HCT116 (cell line): ENCODE results near the gene ARRDC2. TPM values are rescaled to one million over a fixed set of nuclear protein-coding genes. Genes with fewer than 3 reads are reported as not detected.

ENCODE experiments used
- ATAC-seq: fragments of 200-7000 bp; cut with Tn5 transposase; 2 replicates; pipeline ENCODE4 v1.9.1; 2020; ENCODE audit warnings: mild to moderate bottlenecking, moderate library complexity
- BruUV-seq: library from RNA; stranded (reverse); fragments of 400-500 nt; replicated peaks from 2 replicates; lab custom pipeline; 2021; lab: Mats Ljungman, UMichigan
- CTCF ChIA-PET: fragments of 300-600 bp; sonication (Branson Sonifier 250); formaldehyde crosslinking; loops from one replicate; lab custom pipeline; 2021; ENCODE audit warnings: antibody characterized with exemption; lab: Charles Lee
- POLR2A ChIA-PET: fragments of 300-600, 350-600 bp; sonication (Branson Sonifier 250); formaldehyde crosslinking; loops from one replicate; lab custom pipeline; 2021; ENCODE audit warnings: antibody characterized with exemption; lab: Charles Lee
- RAD21 ChIA-PET, 2 experiments: fragments of 300-600 bp; sonication (Branson Sonifier 250); formaldehyde crosslinking; loops; one replicate each; lab custom pipeline; 2023; ENCODE audit warnings: low total read pairs in 2 of 2; ENCODE audit not compliant: uncharacterized antibody in 2 of 2, unreplicated experiment in 2 of 2, low non-redundant PET in 1 of 2; lab: Charles Lee
- DNase-seq: peaks from one replicate; pipeline ENCODE4 v3.0.0-alpha.2; 2010; ENCODE audit warnings: low read depth, low spot score
- H2AFZ ChIP-seq: fragments of 200-600 bp; shearing (Covaris generic), sonication (generic); 2 replicates; pipeline ENCODE4 v1.6.1; 2017; ENCODE audit warnings: low read depth, mixed run types, mixed read lengths, antibody characterized with exemption, low read length; ENCODE audit not compliant: poor library complexity, severe bottlenecking
- H3K27ac ChIP-seq: 2 replicates; pipeline ENCODE4 v1.5.1; 2012; ENCODE audit warnings: low read depth, low read length
- H3K27me3 ChIP-seq: fragments of 200-600 bp; sonication (generic); 2 replicates; pipeline ENCODE4 v1.6.1; 2016; ENCODE audit warnings: mixed run types, low read length, mixed read lengths; ENCODE audit not compliant: insufficient read depth
- H3K36me3 ChIP-seq, 2 experiments: fragments of 200-500 bp in 1 of 2; fragments of 200-600 bp in 1 of 2; sonication (Bioruptor generic) in 1 of 2; sonication (generic) in 1 of 2; 2 replicates each; pipeline versions ENCODE4 v1.5.1 to v1.6.1; 2014 to 2016; ENCODE audit warnings: low read length in 2 of 2, inconsistent platforms in 1 of 2, mixed read lengths in 1 of 2, mixed run types in 1 of 2; ENCODE audit not compliant: insufficient read depth in 2 of 2, control insufficient read depth in 1 of 2
- H3K4me1 ChIP-seq, 2 experiments: fragments of 200-600 bp in 1 of 2; sonication (generic) in 1 of 2; 2 replicates each; pipeline versions ENCODE4 v1.5.1 to v1.6.1; 2012 to 2017; ENCODE audit warnings: low read length in 2 of 2, inconsistent platforms in 1 of 2, mild to moderate bottlenecking in 1 of 2, mixed read lengths in 1 of 2, mixed run types in 1 of 2, moderate library complexity in 1 of 2; ENCODE audit not compliant: insufficient read depth in 2 of 2, control insufficient read depth in 1 of 2
- H3K4me2 ChIP-seq: fragments of 200-600 bp; sonication (generic); 2 replicates; pipeline ENCODE4 v1.6.1; 2017; ENCODE audit warnings: mixed run types, low read length, mixed read lengths
- H3K4me3 ChIP-seq, 2 experiments: fragments of 200-600 bp in 1 of 2; sonication (generic) in 1 of 2; replicated peaks in 1 of 2; 2 replicates each; pipeline ENCODE4 v1.5.1; 2011 to 2016; ENCODE audit warnings: low read length in 2 of 2, control low read depth in 1 of 2, low read depth in 1 of 2, mild to moderate bottlenecking in 1 of 2, mixed read lengths in 1 of 2, mixed run types in 1 of 2
- H3K79me2 ChIP-seq: fragments of 200-600 bp; sonication (generic); 2 replicates; pipeline ENCODE4 v1.6.1; 2017; ENCODE audit warnings: mild to moderate bottlenecking, mixed run types, low read length, moderate library complexity, mixed read lengths; ENCODE audit not compliant: insufficient read depth
- H3K9ac ChIP-seq: fragments of 200-600 bp; sonication (generic); 2 replicates; pipeline ENCODE4 v1.6.1; 2016; ENCODE audit warnings: low read length, mixed read lengths
- H3K9me2 ChIP-seq: fragments of 200-600 bp; sonication (generic), shearing (Covaris generic); 2 replicates; pipeline ENCODE4 v1.6.1; 2017; ENCODE audit warnings: mixed run types, mild to moderate bottlenecking, moderate library complexity; ENCODE audit not compliant: insufficient read depth
- H3K9me3 ChIP-seq, 2 experiments: fragments of 200-500 bp in 1 of 2; fragments of 200-600 bp in 1 of 2; sonication (Bioruptor generic) in 1 of 2; sonication (generic) in 1 of 2; 2 replicates each; pipeline ENCODE4 v1.6.1; 2014 to 2017; ENCODE audit warnings: low read length in 2 of 2, mixed read lengths in 2 of 2, inconsistent platforms in 1 of 2, low read depth in 1 of 2, mild to moderate bottlenecking in 1 of 2, mixed run types in 1 of 2, moderate library complexity in 1 of 2; ENCODE audit not compliant: control insufficient read depth in 1 of 2, insufficient read depth in 1 of 2
- H4K20me1 ChIP-seq: fragments of 200-600 bp; sonication (generic), shearing (Covaris generic); 2 replicates; pipeline ENCODE4 v1.6.1; 2017; ENCODE audit warnings: mixed run types, mild to moderate bottlenecking, moderate library complexity; ENCODE audit not compliant: insufficient read depth
- CTCF ChIP-seq, 3 experiments: fragments of 200-600 bp in 1 of 3; sonication (generic) in 1 of 3; IDR thresholded peaks in 2 of 3; conservative IDR thresholded peaks in 1 of 3; 2 replicates each; pipeline ENCODE4 v1.5.1; 2012 to 2017; ENCODE audit warnings: low read depth in 2 of 3, low read length in 2 of 3, antibody characterized with exemption in 1 of 3, borderline replicate concordance in 1 of 3, control low read depth in 1 of 3, mild to moderate bottlenecking in 1 of 3, mixed read lengths in 1 of 3, mixed run types in 1 of 3, moderate library complexity in 1 of 3; ENCODE audit not compliant: insufficient read depth in 1 of 3
- EGR1 ChIP-seq: IDR thresholded peaks from 2 replicates; pipeline ENCODE4 v1.6.1; 2012; ENCODE audit warnings: low read depth
- POLR2AphosphoS5 ChIP-seq: IDR thresholded peaks from 2 replicates; pipeline ENCODE4 v1.6.1; 2011; ENCODE audit warnings: mild to moderate bottlenecking, low read depth, low read length, moderate library complexity
- YY1 ChIP-seq: IDR thresholded peaks from 2 replicates; pipeline ENCODE4 v1.6.1; 2011; ENCODE audit warnings: low read length, low read depth, moderate library complexity, mild to moderate bottlenecking; ENCODE audit not compliant: insufficient replicate concordance; ENCODE audit errors: extremely low read depth
- ZBTB33 ChIP-seq: IDR thresholded peaks from 2 replicates; pipeline ENCODE4 v1.6.1; 2011; ENCODE audit warnings: mild to moderate bottlenecking, low read length, moderate library complexity; ENCODE audit not compliant: insufficient replicate concordance; ENCODE audit errors: extremely low read depth
- ZFX ChIP-seq: fragments of 450-650 bp; IDR thresholded peaks from 2 replicates; pipeline ENCODE4 v1.6.1; 2017
- ZNF274 ChIP-seq: fragments of 200-500 bp; sonication (Bioruptor generic); IDR thresholded peaks from 2 replicates; pipeline ENCODE4 v1.6.1; 2014; ENCODE audit warnings: mild to moderate bottlenecking, low read depth, low read length, inconsistent platforms
- intact Hi-C: fragments of 100-400 bp; cut with micrococcal nuclease; formaldehyde crosslinking; loops from 2 replicates; pipeline ENCODE4 v1.10.0; 2022
- total RNA-seq: library from RNA; stranded (reverse); gene quantifications from one replicate; pipeline ENCODE4 v1.2.1, GENCODE V29; 2021; ENCODE audit not compliant: unreplicated experiment
- TF ChIP-seq, protein P1 (sequence below): IDR thresholded peaks from 2 replicates; pipeline ENCODE4 v1.6.1; 2012
- TF ChIP-seq, protein P2 (sequence below): IDR thresholded peaks from 2 replicates; pipeline ENCODE4 v1.6.1; 2012

Gene ARRDC2
- total RNA-seq, 1 experiment from 2014 or later, result 36.5 TPM

DNA sequence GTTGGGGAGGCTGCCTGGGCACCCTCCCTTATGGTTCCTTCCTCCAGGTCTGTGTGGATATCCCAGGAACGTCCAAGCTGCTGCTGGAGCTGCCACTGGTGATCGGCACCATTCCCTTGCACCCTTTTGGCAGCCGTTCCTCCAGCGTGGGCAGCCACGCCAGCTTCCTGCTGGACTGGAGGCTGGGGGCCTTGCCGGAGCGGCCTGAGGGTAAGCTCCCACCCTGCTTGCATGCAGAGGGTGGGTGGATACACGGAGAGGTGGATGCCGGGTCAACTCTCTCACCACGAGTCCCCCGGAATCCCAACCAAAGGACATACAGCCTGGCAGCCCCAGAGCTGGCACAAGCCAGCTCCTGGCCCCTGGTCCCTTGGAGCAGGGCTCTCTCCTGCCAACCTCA lies 2.2 kb downstream of the ARRDC2 start:
- RAD21 ChIA-PET, result no interaction called here
- Histone ChIP-seq H3K9me3 (no peaks in the 10 kb centered on the region), H3K36me3 (peaks cover 31 to 47% of the 10 kb centered on the region in 2 experiments), H3K79me2 (peaks cover 27% of the 10 kb centered on the region), H3K9me2 (no peaks in the 10 kb centered on the region), H3K4me3 (no peak overlapping the region), H3K27me3 (no peaks in the 10 kb centered on the region), H3K4me1 (peaks cover 2 to 13% of the 10 kb centered on the region in 2 experiments; a peak in 3 of 4 replicates), H3K4me2 (no peak overlapping the region), H4K20me1 (no peaks in the 10 kb centered on the region), H2AFZ (no peak overlapping the region), H3K27ac (no peak overlapping the region), H3K9ac (no peak overlapping the region)
- POLR2A ChIA-PET, result no interaction called here
- CTCF ChIA-PET, result no interaction called here
- no peak for TF ChIP-seq EGR1
- no peak for TF ChIP-seq ZNF274
- TF ChIP-seq YY1, result no peak
- TF ChIP-seq ZFX, result no peak
- TF ChIP-seq, protein P1, sequence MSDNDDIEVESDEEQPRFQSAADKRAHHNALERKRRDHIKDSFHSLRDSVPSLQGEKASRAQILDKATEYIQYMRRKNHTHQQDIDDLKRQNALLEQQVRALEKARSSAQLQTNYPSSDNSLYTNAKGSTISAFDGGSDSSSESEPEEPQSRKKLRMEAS, result no peak
- no peak for TF ChIP-seq POLR2AphosphoS5
- TF ChIP-seq, protein P2, sequence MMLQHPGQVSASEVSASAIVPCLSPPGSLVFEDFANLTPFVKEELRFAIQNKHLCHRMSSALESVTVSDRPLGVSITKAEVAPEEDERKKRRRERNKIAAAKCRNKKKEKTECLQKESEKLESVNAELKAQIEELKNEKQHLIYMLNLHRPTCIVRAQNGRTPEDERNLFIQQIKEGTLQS, result no peak
- DNase-seq, result no peak
- no TSS peak for BruUV-seq
- ATAC-seq, result no peak
- intact Hi-C loops, result no loop called here

DNA sequence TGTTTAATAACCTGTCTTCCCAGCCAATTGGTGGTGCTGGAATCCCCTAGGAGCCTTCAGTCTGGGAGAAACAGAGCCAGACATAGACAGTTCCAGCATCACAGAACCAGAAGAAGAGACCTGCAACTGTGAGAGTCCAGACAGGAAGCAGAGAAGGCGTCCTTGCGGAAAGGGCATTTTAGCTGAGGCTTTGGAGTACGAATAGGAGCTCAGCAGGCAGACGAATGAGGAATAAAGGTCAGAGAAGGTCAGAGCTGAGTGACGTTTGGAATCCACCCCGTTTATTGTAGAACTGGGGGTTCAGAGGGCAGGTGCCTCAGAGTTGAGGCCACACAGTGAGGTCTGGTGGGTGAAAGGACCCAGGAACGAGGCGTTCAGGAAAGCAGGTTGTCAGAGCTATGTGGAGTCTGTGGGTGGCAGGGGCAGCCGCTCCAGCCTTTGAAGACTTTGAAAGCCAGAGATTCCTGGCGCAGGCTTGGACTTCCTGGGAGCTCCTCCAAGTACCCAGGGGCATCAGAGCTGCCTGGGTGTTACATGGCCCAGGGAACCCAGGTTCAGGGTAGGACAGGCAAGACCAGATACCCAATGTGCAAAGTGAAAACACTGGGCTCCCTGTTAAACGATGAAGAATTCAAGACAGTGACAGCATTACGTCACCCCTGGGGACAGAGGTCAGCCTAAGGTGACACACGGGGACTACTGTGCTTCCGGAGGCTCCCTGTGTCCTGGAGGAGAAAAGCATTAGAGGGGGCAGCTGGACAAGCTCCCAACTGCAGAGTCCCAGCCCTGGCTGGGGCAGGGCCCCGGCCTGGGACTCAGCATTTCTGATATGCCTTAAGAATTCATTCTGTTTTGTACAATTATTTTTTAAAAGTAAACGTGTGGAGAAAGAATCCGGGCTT lies 5.5 kb downstream of the ARRDC2 start:
- Histone ChIP-seq H3K27ac (no peak overlapping the region), H3K9me3 (no peaks in the 10 kb centered on the region), H3K4me2 (no peak overlapping the region), H3K27me3 (no peaks in the 10 kb centered on the region), H3K4me3 (no peak overlapping the region), H3K9me2 (no peaks in the 10 kb centered on the region), H4K20me1 (no peaks in the 10 kb centered on the region), H3K79me2 (peaks cover 10% of the 10 kb centered on the region; the same call in 1 of the 2 replicates), H2AFZ (no peak overlapping the region), H3K36me3 (peaks cover 31 to 46% of the 10 kb centered on the region in 2 experiments), H3K4me1 (peaks cover 0 to 6% of the 10 kb centered on the region in 2 experiments; a peak in 2 of 4 replicates), H3K9ac (no peak overlapping the region)
- ChIA-PET CTCF (no interaction called here), RAD21 (no interaction called here), POLR2A (no interaction called here)
- TF ChIP-seq, protein P2, result no peak
- no peak for TF ChIP-seq CTCF (IDR thresholded peaks at IDR 0.05 in 2 of 3, conservative IDR thresholded peaks at IDR 0.05 in 1 of 3; ENCODE audit: borderline replicate concordance in 1 of 3, insufficient read depth in 1 of 3, low read depth in 2 of 3, low read length in 2 of 3)
- TF ChIP-seq ZBTB33, result no peak
- intact Hi-C loops, result no loop called here
- no peak for DNase-seq
- BruUV-seq, result TSS peak; percentile 60
- no peak for ATAC-seq
